PC-3 (cell line): ENCODE results near the gene TAF11. TPM values are rescaled to one million over a fixed set of nuclear protein-coding genes. Genes with fewer than 3 reads are reported as not detected.

ENCODE experiments used
- ATAC-seq: fragments of 200-7000 bp; cut with Tn5 transposase; 2 replicates; pipeline ENCODE4 v1.9.1; 2020; ENCODE audit warnings: mild to moderate bottlenecking, moderate library complexity
- BruUV-seq: library from RNA; stranded (reverse); fragments of 400-500 nt; replicated peaks from 2 replicates; lab custom pipeline; 2021; lab: Mats Ljungman, UMichigan
- CTCF ChIA-PET: fragments of 300-600 bp; sonication (Branson Sonifier 250); formaldehyde crosslinking; loops from one replicate; lab custom pipeline; 2022; ENCODE audit warnings: antibody characterized with exemption; lab: Charles Lee
- POLR2A ChIA-PET: fragments of 300-600 bp; sonication (Branson Sonifier 250); formaldehyde crosslinking; loops from one replicate; lab custom pipeline; 2022; ENCODE audit warnings: antibody characterized with exemption; ENCODE audit not compliant: unreplicated experiment; lab: Charles Lee
- DNase-seq: peaks from one replicate; pipeline ENCODE4 v3.0.0-alpha.2; 2015
- H2AFZ ChIP-seq: fragments of 300-600 bp; sonication (generic); 2 replicates; pipeline ENCODE4 v1.6.0; 2016; ENCODE audit warnings: antibody characterized with exemption, low read length
- H3F3A ChIP-seq: fragments of 300-600 bp; sonication (generic); one replicate; pipeline ENCODE4 v1.6.0; 2017; ENCODE audit warnings: antibody characterized with exemption, low read length, control low read depth, mild to moderate bottlenecking; ENCODE audit not compliant: unreplicated experiment
- H3K27ac ChIP-seq: fragments of 300-600 bp; sonication (generic); 2 replicates; pipeline ENCODE4 v1.5.1; 2016; ENCODE audit warnings: mild to moderate bottlenecking, low read length
- H3K27me3 ChIP-seq: fragments of 300-600 bp; sonication (generic); 2 replicates; pipeline ENCODE4 v1.6.1; 2016; ENCODE audit warnings: low read length, mixed read lengths
- H3K36me3 ChIP-seq: fragments of 300-600 bp; sonication (generic); 2 replicates; pipeline ENCODE4 v1.6.1; 2016; ENCODE audit warnings: low read depth, mixed run types, low read length, mixed read lengths
- H3K4me1 ChIP-seq: fragments of 300-600 bp; sonication (generic); 2 replicates; pipeline ENCODE4 v1.5.1; 2016; ENCODE audit warnings: low read length; ENCODE audit not compliant: insufficient read depth
- H3K4me2 ChIP-seq: fragments of 300-600 bp; sonication (generic); 2 replicates; pipeline ENCODE4 v1.6.0; 2016; ENCODE audit warnings: low read length
- H3K4me3 ChIP-seq: fragments of 300-600 bp; sonication (generic); 2 replicates; pipeline ENCODE4 v1.5.1; 2016; ENCODE audit warnings: mild to moderate bottlenecking, low read length, mixed read lengths
- H3K79me2 ChIP-seq: fragments of 300-600 bp; sonication (generic); 2 replicates; pipeline ENCODE4 v1.6.1; 2017; ENCODE audit warnings: low read length, mixed read lengths
- H3K9ac ChIP-seq: fragments of 300-600 bp; sonication (generic); 2 replicates; pipeline ENCODE4 v1.6.0; 2016; ENCODE audit warnings: mild to moderate bottlenecking, low read length
- H3K9me2 ChIP-seq: fragments of 300-600 bp; sonication (generic); replicated peaks from 2 replicates; pipeline ENCODE4 v1.6.1; 2016; ENCODE audit warnings: mixed run types, low read length, mixed read lengths
- H3K9me3 ChIP-seq: fragments of 300-600 bp; sonication (generic); 2 replicates; pipeline ENCODE4 v1.6.1; 2016; ENCODE audit warnings: low read length, mixed read lengths
- H4K20me1 ChIP-seq: fragments of 300-600 bp; sonication (generic); 2 replicates; pipeline ENCODE4 v1.6.1; 2016; ENCODE audit warnings: low read length, mixed read lengths
- EZH2 ChIP-seq: fragments of 300-600 bp; sonication (generic); IDR thresholded peaks from one replicate; pipeline ENCODE4 v1.6.1; 2017; ENCODE audit warnings: antibody characterized with exemption, mild to moderate bottlenecking, low read length; ENCODE audit not compliant: unreplicated experiment
- EZH2phosphoT487 ChIP-seq: fragments of 300-600 bp; sonication (generic); IDR thresholded peaks from 2 replicates; pipeline ENCODE4 v1.6.1; 2018; ENCODE audit warnings: mild to moderate bottlenecking, antibody characterized with exemption, low read length, borderline replicate concordance
- intact Hi-C: fragments of 100-400 bp; cut with micrococcal nuclease; formaldehyde crosslinking; loops from 2 replicates; pipeline ENCODE4 v1.9.0; 2023
- total RNA-seq: library from RNA; depleted of rRNA; stranded (reverse); fragments of >200 nt; gene quantifications from 2 replicates; pipeline ENCODE4 v1.2.3, GENCODE V29; 2014
- TF ChIP-seq, protein P1 (sequence below): fragments of 300-600 bp; sonication (generic); conservative IDR thresholded peaks from 2 replicates; pipeline ENCODE4 v1.5.1; 2017; ENCODE audit warnings: antibody characterized with exemption, low read depth, mild to moderate bottlenecking, low read length

Gene TAF11
- total RNA-seq, 1 experiment from 2014 or later: 24.1 TPM

DNA sequence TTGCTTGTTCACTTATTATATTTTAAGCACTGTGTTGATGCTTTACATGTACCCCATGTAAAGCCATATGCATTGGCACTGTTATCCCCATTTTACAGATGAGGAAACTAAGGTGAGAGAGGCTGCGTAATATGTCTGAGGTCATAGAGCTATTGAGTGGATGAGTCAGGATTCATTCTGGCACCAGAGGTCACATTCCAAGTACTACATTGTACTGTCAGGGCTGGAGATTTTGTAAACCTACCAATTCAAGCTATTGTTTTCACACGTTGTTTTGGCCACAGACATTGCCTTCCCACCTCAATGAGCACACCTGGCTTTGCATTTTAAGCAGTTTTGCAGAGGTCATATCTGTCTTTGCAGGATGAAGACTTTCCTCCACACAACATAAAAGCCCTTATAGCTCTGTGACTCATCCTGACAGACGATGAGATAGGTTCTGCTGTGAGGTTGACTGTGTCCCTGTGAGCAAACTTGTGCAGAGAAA lies 34.4 kb upstream of the TAF11 start:
- intact Hi-C loops: no loop called here
- H3K9me2 ChIP-seq: no peaks in the 10 kb centered on the region
- ChIA-PET POLR2A (no interaction called here), CTCF (interaction anchor here (0.5 kb wide), 1 partner anchor 69 kb away, joined by 4 read pairs; no protein-coding TSS in a partner anchor)
- no peaks in the 10 kb centered on the region for H3F3A ChIP-seq
- BruUV-seq: no TSS peak
- no peaks in the 10 kb centered on the region for H4K20me1 ChIP-seq
- H3K79me2 ChIP-seq: 0 out of 2 replicates have a peak, but pooled peaks cover 8% of the 10 kb centered on the region
- no peak for TF ChIP-seq EZH2
- no peak for TF ChIP-seq EZH2phosphoT487
- TF ChIP-seq, protein P1, sequence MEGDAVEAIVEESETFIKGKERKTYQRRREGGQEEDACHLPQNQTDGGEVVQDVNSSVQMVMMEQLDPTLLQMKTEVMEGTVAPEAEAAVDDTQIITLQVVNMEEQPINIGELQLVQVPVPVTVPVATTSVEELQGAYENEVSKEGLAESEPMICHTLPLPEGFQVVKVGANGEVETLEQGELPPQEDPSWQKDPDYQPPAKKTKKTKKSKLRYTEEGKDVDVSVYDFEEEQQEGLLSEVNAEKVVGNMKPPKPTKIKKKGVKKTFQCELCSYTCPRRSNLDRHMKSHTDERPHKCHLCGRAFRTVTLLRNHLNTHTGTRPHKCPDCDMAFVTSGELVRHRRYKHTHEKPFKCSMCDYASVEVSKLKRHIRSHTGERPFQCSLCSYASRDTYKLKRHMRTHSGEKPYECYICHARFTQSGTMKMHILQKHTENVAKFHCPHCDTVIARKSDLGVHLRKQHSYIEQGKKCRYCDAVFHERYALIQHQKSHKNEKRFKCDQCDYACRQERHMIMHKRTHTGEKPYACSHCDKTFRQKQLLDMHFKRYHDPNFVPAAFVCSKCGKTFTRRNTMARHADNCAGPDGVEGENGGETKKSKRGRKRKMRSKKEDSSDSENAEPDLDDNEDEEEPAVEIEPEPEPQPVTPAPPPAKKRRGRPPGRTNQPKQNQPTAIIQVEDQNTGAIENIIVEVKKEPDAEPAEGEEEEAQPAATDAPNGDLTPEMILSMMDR: no peak
- DNase-seq (peak; percentile 74), ATAC-seq (peak; percentile 87)
- no peak overlapping the region for H3K4me3 ChIP-seq
- H3K9ac ChIP-seq: no peak overlapping the region
- H3K36me3 ChIP-seq: peaks cover 4% of the 10 kb centered on the region; the same call in 1 of the 2 replicates
- H2AFZ ChIP-seq: no peak overlapping the region
- no peak overlapping the region for H3K27ac ChIP-seq
- no peaks in the 10 kb centered on the region for H3K27me3 ChIP-seq
- H3K4me2 ChIP-seq: peak overlapping the region; percentile 1; the same call in 1 of the 2 replicates
- H3K9me3 ChIP-seq: no peaks in the 10 kb centered on the region
- H3K4me1 ChIP-seq: peaks cover 25% of the 10 kb centered on the region

DNA sequence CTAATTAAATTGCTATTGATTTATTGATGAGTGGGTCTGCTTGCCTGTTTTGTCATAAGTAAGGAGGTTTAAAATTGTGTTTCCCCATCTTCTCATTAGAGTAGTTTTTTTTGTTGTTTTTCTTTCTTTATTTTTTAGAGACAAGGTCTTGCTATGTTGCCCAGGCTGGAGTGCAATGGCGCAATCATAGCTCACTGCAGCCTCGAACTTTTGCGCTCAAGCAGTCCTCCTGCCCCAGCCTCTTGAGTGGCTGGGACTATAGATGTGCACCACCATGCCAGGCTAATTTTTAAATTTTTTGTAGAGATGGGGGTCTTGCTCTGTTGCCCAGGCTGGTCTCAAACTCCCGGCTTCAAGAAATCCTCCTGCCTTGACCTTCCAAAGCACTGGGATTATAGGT lies 32.3 kb upstream of the TAF11 start:
- no peak overlapping the region for H3K27ac ChIP-seq
- H4K20me1 ChIP-seq: no peaks in the 10 kb centered on the region
- no peak overlapping the region for H3K4me3 ChIP-seq
- POLR2A ChIA-PET: no interaction called here
- H3K9me2 ChIP-seq: no peaks in the 10 kb centered on the region
- no peak overlapping the region for H3K4me2 ChIP-seq
- H2AFZ ChIP-seq: no peak overlapping the region
- no peaks in the 10 kb centered on the region for H3K27me3 ChIP-seq
- no peaks in the 10 kb centered on the region for H3F3A ChIP-seq
- peaks cover 16% of the 10 kb centered on the region for H3K4me1 ChIP-seq
- TF ChIP-seq, protein P1: no peak
- no peak for TF ChIP-seq EZH2phosphoT487
- no peak for TF ChIP-seq EZH2
- peaks cover 29% of the 10 kb centered on the region for H3K79me2 ChIP-seq
- peaks cover 4% of the 10 kb centered on the region; the same call in 1 of the 2 replicates for H3K36me3 ChIP-seq
- no peak for DNase-seq
- no TSS peak for BruUV-seq
- CTCF ChIA-PET: no interaction called here
- intact Hi-C loops: no loop called here
- no peak overlapping the region for H3K9ac ChIP-seq
- ATAC-seq: no peak
- H3K9me3 ChIP-seq: no peaks in the 10 kb centered on the region

GRCh38 chr6:34919651-34920050 lies 31.8 kb upstream of the TAF11 start:
- BruUV-seq: no TSS peak
- CTCF ChIA-PET: no interaction called here
- Histone ChIP-seq H3K9me2 (no peaks in the 10 kb centered on the region), H3K9me3 (no peaks in the 10 kb centered on the region), H3K36me3 (peaks cover 4% of the 10 kb centered on the region; the same call in 1 of the 2 replicates), H3K4me1 (peaks cover 19% of the 10 kb centered on the region), H3K27ac (no peak overlapping the region), H4K20me1 (no peaks in the 10 kb centered on the region), H2AFZ (no peak overlapping the region), H3K79me2 (peaks cover 34% of the 10 kb centered on the region), H3F3A (no peaks in the 10 kb centered on the region), H3K4me3 (no peak overlapping the region), H3K9ac (no peak overlapping the region), H3K27me3 (no peaks in the 10 kb centered on the region), H3K4me2 (no peak overlapping the region)
- POLR2A ChIA-PET: no interaction called here
- DNase-seq: peak; percentile 24
- intact Hi-C loops: no loop called here
- ATAC-seq: 0 out of 2 replicates have a peak, but pooled peaks have one; percentile 23
- TF ChIP-seq EZH2phosphoT487 (no peak), EZH2 (no peak)
- TF ChIP-seq, protein P1: no peak
